ENCODE measurements around the gene KIF12. TPM values are rescaled to one million over a fixed set of nuclear protein-coding genes. Genes with fewer than 3 reads are reported as not detected.

KIF12 gene
- total RNA-seq, 1 donor from 2014 or later = 6.2 TPM

DNA sequence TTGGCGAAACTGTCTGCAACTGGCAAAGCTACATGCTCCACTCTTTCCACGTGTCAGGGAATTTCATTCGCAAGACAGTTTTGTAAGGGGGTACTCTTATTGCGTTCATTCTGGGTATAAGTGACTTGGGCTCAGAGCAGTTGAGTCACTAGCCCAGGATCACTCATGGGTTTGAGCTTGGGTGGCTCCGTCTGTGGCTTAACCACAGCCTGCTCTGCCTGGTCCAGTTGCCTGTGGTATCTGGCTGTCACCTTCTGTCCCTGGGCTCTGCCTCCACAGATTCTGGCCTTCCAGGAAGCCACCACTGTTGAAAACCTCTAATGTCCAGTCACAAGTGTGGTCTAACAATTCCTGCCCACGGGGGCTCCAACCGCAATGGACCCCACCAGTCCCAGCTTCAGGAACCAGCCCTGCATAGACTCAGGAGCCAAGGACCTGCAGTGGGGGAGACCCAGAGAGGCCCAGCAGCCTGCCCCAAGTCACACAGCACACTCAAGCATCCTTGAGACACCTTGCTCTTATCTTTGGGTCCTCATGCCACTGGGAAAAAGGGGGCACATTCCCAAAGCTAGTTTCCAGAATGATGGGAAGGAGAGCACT, 10.4 kb downstream of the KIF12 start:
- Histone ChIP-seq H3K36me3 (no peaks in the 10 kb centered on the region), H3K27me3 (no peaks in the 10 kb centered on the region), H3K4me1 (no peaks in the 10 kb centered on the region), H3K9me3 (no peaks in the 10 kb centered on the region), H3K4me3 (no peak overlapping the region), H3K27ac (no peak overlapping the region)
- ATAC-seq (no peak), DNase-seq (no peak)
- intact Hi-C loops (cut with DNase I) = no loop called here
- no peak for TF ChIP-seq CTCF (IDR thresholded peaks at IDR 0.05)

- ATAC-seq (no peak), DNase-seq (no peak)
- Histone ChIP-seq H3K36me3 (no peaks in the 10 kb centered on the region), H3K27me3 (no peaks in the 10 kb centered on the region), H3K4me3 (no peak overlapping the region), H3K4me1 (no peaks in the 10 kb centered on the region), H3K27ac (no peak overlapping the region), H3K9me3 (no peaks in the 10 kb centered on the region)
- TF ChIP-seq CTCF (IDR thresholded peaks at IDR 0.05) = no peak
- intact Hi-C loops (cut with DNase I) = no loop called here
These were observed 11.4 kb downstream of the KIF12 start for GRCh38 chr9:114087721-114088120.

- Histone ChIP-seq H3K4me1 (no peaks in the 10 kb centered on the region), H3K27ac (no peak overlapping the region), H3K4me3 (no peak overlapping the region), H3K36me3 (no peaks in the 10 kb centered on the region), H3K9me3 (no peaks in the 10 kb centered on the region), H3K27me3 (no peaks in the 10 kb centered on the region)
- DNase-seq (no peak), ATAC-seq (no peak)
- intact Hi-C loops (cut with DNase I) = no loop called here
- TF ChIP-seq CTCF (IDR thresholded peaks at IDR 0.05) = no peak
These were observed 12.5 kb downstream of the KIF12 start for GRCh38 chr9:114086607-114087006.

DNA sequence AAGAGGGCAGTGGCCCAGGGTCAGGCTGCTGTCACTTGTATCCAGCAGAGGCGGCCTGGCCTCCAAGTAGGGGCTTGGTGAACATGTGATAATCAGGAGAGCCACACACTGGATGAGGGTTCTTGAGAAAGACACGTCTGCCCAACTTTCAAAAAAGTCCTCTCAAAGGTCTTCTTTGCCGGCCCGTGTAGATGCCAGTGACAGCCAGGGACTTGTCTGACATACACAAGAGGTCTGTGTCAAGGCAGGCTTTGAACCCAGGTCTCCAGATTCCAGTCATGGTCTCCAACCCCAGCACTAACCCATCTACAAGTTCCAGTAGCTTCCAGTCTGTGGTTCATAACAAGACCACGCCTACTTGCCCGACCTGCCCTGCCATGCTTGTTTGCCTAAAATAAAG, 13.1 kb downstream of the KIF12 start:
- intact Hi-C loops (cut with DNase I) = no loop called here
- TF ChIP-seq CTCF (IDR thresholded peaks at IDR 0.05) = no peak
- H3K4me1 ChIP-seq = no peaks in the 10 kb centered on the region
- H3K36me3 ChIP-seq = no peaks in the 10 kb centered on the region
- no peaks in the 10 kb centered on the region for H3K9me3 ChIP-seq
- no peaks in the 10 kb centered on the region for H3K27me3 ChIP-seq
- ATAC-seq (no peak), DNase-seq (no peak)
- no peak overlapping the region for H3K4me3 ChIP-seq
- no peak overlapping the region for H3K27ac ChIP-seq

DNA sequence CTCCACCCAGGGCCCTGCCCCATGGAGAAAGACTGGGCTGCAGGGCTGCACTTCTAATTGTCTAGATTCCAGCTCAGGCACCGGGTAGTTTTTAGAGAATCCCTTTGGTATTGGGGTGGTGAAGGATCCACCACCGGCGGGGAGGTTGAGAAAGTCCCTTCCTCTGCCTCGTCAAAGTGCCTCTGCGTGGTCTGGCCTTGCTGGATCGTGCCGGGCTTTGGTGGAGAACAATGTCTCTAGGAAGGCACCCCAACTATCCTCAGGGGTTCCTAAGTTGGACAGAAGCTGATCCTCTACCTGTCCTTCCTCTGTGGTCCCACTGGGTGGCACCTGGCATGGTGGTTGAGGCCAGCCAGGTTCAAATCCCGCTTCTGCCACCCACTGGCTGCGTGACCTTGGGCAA, 13.7 kb downstream of the KIF12 start:
- Histone ChIP-seq H3K9me3 (no peaks in the 10 kb centered on the region), H3K4me1 (peaks cover 4% of the 10 kb centered on the region), H3K36me3 (no peaks in the 10 kb centered on the region), H3K4me3 (no peak overlapping the region), H3K27me3 (no peaks in the 10 kb centered on the region), H3K27ac (no peak overlapping the region)
- no peak for DNase-seq
- no peak for ATAC-seq
- intact Hi-C loops (cut with DNase I) = no loop called here
- no peak for TF ChIP-seq CTCF (IDR thresholded peaks at IDR 0.05)

Data from upper lobe of right lung (tissue), 1 donor.